Measurements from ENCODE around the gene GALT.

Gene GALT

GRCh38 chr9:34684145-34684544, 37.7 kb downstream of the GALT start:
- DNase-seq (ENCODE audit: low read depth) = no peak

- no peak for DNase-seq (ENCODE audit: low read depth)
Measured at GRCh38 chr9:34684816-34685215, 38.3 kb downstream of the GALT start.

GRCh38 chr9:34685591-34685990, 39.1 kb downstream of the GALT start:
- no peak for DNase-seq (ENCODE audit: low read depth)

- DNase-seq (ENCODE audit: low read depth) = no peak
Measured at GRCh38 chr9:34686231-34686630, 39.8 kb downstream of the GALT start.

GRCh38 chr9:34686732-34687131, 40.3 kb downstream of the GALT start:
- DNase-seq (ENCODE audit: low read depth) = no peak

- DNase-seq (ENCODE audit: low read depth) = no peak
Measured at GRCh38 chr9:34687276-34688030, 41.0 kb downstream of the GALT start.

- DNase-seq (ENCODE audit: low read depth) = no peak
Measured at GRCh38 chr9:34688329-34689115, 42.0 kb downstream of the GALT start.

- DNase-seq (ENCODE audit: low read depth) = no peak
Measured at GRCh38 chr9:34689116-34689470, 42.6 kb downstream of the GALT start.

GRCh38 chr9:34689512-34689911, 43.0 kb downstream of the GALT start:
- DNase-seq (ENCODE audit: low read depth) = no peak

GRCh38 chr9:34690983-34691935, 44.8 kb downstream of the GALT start, which contains the start of gene CCL19:
CCL19 (minus strand) TSS chr9:34691276; CDS start chr9:34691139, 137 bp downstream.
- DNase-seq (ENCODE audit: low read depth) = no peak

GRCh38 chr9:34691936-34692315, 45.5 kb downstream of the GALT start:
- no peak for DNase-seq (ENCODE audit: low read depth)

- DNase-seq (ENCODE audit: low read depth) = no peak
Measured at GRCh38 chr9:34693560-34693959, 47.1 kb downstream of the GALT start.

GRCh38 chr9:34694811-34695210, 48.3 kb downstream of the GALT start:
- no peak for DNase-seq (ENCODE audit: low read depth)

Data from T follicular helper cell (primary cell).